Prostate gland (tissue), 2 donors: Measurements from ENCODE around the gene CPXM2.

Experiments
- POLR2A ChIP-seq: fragments of 450-650 bp; IDR thresholded peaks from one replicate; pipeline ENCODE4 v1.6.1; 2016; ENCODE audit warnings: antibody characterized with exemption, mild to moderate bottlenecking
- POLR2AphosphoS5 ChIP-seq: sonication (generic); formaldehyde crosslinking; IDR thresholded peaks from one replicate; pipeline ENCODE4 v1.6.1; 2017; ENCODE audit warnings: antibody characterized with exemption
- TF ChIP-seq, protein P1 (sequence below), 4 experiments: fragments of 200-600 bp in 2 of 4; fragments of 450-650 bp in 2 of 4; sonication (generic) in 2 of 4; IDR thresholded peaks; 1 replicate in 3 of 4; 2 replicates in 1 of 4; pipeline ENCODE4 v1.5.1; 2016 to 2019; ENCODE audit warnings: antibody characterized with exemption in 4 of 4, mild to moderate bottlenecking in 2 of 4, moderate library complexity in 2 of 4

DNA sequence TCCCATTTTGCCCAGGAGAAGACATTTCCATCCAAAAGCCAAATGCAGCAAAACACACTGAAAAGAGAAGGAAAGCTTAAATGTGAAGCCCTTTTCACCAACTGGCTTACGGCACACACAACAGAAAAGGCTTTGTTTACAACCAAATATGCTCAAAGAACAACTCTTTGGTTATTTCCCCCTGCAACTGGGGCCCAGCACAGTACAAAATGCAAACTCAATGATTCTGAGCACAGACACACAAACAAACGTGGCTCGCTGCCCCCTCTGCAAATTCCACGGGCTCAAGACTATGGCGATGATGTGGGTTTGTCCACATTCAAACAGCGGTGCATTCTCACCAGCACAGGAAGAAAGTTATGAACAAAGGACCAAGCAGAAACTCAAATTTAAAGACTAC is 5.3 kb downstream of the CPXM2 start:
- TF ChIP-seq, protein P1, sequence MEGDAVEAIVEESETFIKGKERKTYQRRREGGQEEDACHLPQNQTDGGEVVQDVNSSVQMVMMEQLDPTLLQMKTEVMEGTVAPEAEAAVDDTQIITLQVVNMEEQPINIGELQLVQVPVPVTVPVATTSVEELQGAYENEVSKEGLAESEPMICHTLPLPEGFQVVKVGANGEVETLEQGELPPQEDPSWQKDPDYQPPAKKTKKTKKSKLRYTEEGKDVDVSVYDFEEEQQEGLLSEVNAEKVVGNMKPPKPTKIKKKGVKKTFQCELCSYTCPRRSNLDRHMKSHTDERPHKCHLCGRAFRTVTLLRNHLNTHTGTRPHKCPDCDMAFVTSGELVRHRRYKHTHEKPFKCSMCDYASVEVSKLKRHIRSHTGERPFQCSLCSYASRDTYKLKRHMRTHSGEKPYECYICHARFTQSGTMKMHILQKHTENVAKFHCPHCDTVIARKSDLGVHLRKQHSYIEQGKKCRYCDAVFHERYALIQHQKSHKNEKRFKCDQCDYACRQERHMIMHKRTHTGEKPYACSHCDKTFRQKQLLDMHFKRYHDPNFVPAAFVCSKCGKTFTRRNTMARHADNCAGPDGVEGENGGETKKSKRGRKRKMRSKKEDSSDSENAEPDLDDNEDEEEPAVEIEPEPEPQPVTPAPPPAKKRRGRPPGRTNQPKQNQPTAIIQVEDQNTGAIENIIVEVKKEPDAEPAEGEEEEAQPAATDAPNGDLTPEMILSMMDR (IDR thresholded peaks at IDR 0.05) = no peak
- TF ChIP-seq POLR2A = no peak
- TF ChIP-seq POLR2AphosphoS5 = no peak
